ENCODE measurements around the gene FAM161A.

DNA sequence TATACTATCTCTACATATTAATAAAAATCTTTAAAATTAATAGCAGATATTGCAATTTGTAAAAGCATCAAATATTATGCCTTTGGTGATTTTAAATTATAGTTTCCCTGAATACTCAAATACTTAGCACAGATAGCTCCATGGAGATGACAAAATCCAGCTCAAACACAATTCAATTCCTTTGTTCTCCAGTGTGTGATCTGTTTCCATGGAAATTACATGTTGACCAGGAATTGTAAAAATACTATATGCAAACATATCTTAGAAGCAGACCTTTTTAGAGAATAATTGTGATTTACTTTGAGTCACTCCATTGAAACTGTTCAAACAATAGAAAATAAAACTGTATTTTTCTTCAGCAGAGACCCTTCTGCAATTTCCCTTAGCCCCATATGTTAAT, 68.3 kb downstream of the FAM161A start:
- TF ChIP-seq, protein P1, sequence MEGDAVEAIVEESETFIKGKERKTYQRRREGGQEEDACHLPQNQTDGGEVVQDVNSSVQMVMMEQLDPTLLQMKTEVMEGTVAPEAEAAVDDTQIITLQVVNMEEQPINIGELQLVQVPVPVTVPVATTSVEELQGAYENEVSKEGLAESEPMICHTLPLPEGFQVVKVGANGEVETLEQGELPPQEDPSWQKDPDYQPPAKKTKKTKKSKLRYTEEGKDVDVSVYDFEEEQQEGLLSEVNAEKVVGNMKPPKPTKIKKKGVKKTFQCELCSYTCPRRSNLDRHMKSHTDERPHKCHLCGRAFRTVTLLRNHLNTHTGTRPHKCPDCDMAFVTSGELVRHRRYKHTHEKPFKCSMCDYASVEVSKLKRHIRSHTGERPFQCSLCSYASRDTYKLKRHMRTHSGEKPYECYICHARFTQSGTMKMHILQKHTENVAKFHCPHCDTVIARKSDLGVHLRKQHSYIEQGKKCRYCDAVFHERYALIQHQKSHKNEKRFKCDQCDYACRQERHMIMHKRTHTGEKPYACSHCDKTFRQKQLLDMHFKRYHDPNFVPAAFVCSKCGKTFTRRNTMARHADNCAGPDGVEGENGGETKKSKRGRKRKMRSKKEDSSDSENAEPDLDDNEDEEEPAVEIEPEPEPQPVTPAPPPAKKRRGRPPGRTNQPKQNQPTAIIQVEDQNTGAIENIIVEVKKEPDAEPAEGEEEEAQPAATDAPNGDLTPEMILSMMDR (IDR thresholded peaks at IDR 0.05): no peak
- no peak for TF ChIP-seq POLR2A (IDR thresholded peaks at IDR 0.05)
